Esophagus mucosa (tissue), 1 donor: ENCODE results near the gene ALKBH8. TPM values are rescaled to one million over a fixed set of nuclear protein-coding genes. Genes with fewer than 3 reads are reported as not detected.
"Not testable (repeated sequence)": the region's sequence is repeated elsewhere in the genome, so short reads cannot be mapped to it uniquely, and the experiment has no call there.

ENCODE experiments used
- ATAC-seq: fragments of 200-7000 bp; cut with Tn5 transposase; one replicate; pipeline ENCODE4 v1.9.1; 2020
- total RNA-seq: library from RNA; stranded (reverse); gene quantifications from one replicate; pipeline ENCODE4 v1.2.4, GENCODE V29; 2023
- donor health status: DM: yes; HTN: yes; CAD: no.

Gene ALKBH8
- total RNA-seq, 1 donor from 2014 or later, result 4.2 TPM

GRCh38 chr11:107576497-107577345 is 11.2 kb upstream of the ALKBH8 start:
- ATAC-seq, result not testable (repeated sequence)

- no peak for ATAC-seq
Measured at GRCh38 chr11:107573438-107573837, 7.9 kb upstream of the ALKBH8 start.

- ATAC-seq, result no peak
Measured at GRCh38 chr11:107570015-107570414, 4.5 kb upstream of the ALKBH8 start.

- no peak for ATAC-seq
Measured at GRCh38 chr11:107567739-107568335, 2.3 kb upstream of the ALKBH8 start.

- ATAC-seq, result no peak
Measured at GRCh38 chr11:107566569-107566968, 1.0 kb upstream of the ALKBH8 start.

- not testable (repeated sequence) for ATAC-seq
Measured at GRCh38 chr11:107565955-107566501, 493 bp upstream of the ALKBH8 start.

- no peak for ATAC-seq
Measured at GRCh38 chr11:107564877-107565218, 687 bp downstream of the ALKBH8 start.

GRCh38 chr11:107563702-107564101 is 1.8 kb downstream of the ALKBH8 start:
- peak; percentile 25 for ATAC-seq

- ATAC-seq, result peak; percentile 93
Measured at GRCh38 chr11:107562647-107563208, 2.8 kb downstream of the ALKBH8 start.

- ATAC-seq, result peak; percentile 61
Measured at GRCh38 chr11:107561688-107562087, 3.8 kb downstream of the ALKBH8 start.

- ATAC-seq, result no peak
Measured at GRCh38 chr11:107550304-107550703, 15.2 kb downstream of the ALKBH8 start.

GRCh38 chr11:107549954-107550285 is 15.6 kb downstream of the ALKBH8 start:
- no peak for ATAC-seq

GRCh38 chr11:107549253-107549953 is 16.1 kb downstream of the ALKBH8 start:
- ATAC-seq, result peak; percentile 37

GRCh38 chr11:107547961-107548360 is 17.6 kb downstream of the ALKBH8 start:
- ATAC-seq, result no peak

GRCh38 chr11:107545101-107545514 is 20.4 kb downstream of the ALKBH8 start:
- ATAC-seq, result peak; percentile 90

- no peak for ATAC-seq
Measured at GRCh38 chr11:107538821-107539220, 26.7 kb downstream of the ALKBH8 start.

- ATAC-seq, result no peak
Measured at GRCh38 chr11:107538239-107538638, 27.3 kb downstream of the ALKBH8 start.

- not testable (repeated sequence) for ATAC-seq
Measured at GRCh38 chr11:107537155-107537554, 28.4 kb downstream of the ALKBH8 start.

GRCh38 chr11:107526197-107526596 is 39.3 kb downstream of the ALKBH8 start:
- ATAC-seq, result no peak

GRCh38 chr11:107508858-107509244 is 56.7 kb downstream of the ALKBH8 start:
- ATAC-seq, result no peak

- ATAC-seq, result no peak
Measured at GRCh38 chr11:107508201-107508857, 57.2 kb downstream of the ALKBH8 start.

GRCh38 chr11:107505647-107506225 is 59.8 kb downstream of the ALKBH8 start:
- ATAC-seq, result no peak
